Measurements from ENCODE around the gene NSD2.

DNA sequence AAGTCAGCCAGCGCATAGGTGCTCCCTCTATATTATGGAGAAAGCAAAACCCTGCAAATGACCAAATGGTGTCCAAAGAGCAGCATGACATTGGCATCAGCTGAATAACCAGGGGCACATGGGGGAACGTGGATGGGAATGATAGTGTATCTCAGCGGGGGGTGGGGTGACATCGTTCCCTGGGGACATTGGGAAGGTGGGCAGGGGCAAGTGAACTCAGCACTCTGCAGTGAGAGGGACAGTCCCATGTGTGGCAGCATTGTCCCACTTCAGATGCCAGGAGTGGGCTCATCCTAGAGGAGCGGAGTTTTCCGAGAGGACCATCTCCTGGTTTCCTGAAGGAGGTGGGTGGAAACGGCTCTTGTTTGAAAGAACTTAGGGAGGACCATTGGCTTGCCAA lies 72.7 kb downstream of the NSD2 start:
- no peak for TF ChIP-seq YY1 (IDR thresholded peaks at IDR 0.05)
- TF ChIP-seq, protein P1, sequence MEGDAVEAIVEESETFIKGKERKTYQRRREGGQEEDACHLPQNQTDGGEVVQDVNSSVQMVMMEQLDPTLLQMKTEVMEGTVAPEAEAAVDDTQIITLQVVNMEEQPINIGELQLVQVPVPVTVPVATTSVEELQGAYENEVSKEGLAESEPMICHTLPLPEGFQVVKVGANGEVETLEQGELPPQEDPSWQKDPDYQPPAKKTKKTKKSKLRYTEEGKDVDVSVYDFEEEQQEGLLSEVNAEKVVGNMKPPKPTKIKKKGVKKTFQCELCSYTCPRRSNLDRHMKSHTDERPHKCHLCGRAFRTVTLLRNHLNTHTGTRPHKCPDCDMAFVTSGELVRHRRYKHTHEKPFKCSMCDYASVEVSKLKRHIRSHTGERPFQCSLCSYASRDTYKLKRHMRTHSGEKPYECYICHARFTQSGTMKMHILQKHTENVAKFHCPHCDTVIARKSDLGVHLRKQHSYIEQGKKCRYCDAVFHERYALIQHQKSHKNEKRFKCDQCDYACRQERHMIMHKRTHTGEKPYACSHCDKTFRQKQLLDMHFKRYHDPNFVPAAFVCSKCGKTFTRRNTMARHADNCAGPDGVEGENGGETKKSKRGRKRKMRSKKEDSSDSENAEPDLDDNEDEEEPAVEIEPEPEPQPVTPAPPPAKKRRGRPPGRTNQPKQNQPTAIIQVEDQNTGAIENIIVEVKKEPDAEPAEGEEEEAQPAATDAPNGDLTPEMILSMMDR (IDR thresholded peaks at IDR 0.05; ENCODE audit: low read depth, low read length, missing input control): no peak
- TF ChIP-seq RAD21 (IDR thresholded peaks at IDR 0.05): no peak
- TF ChIP-seq FOXA2 (IDR thresholded peaks at IDR 0.05): no peak

Data from liver (tissue), 3 donors.